Left ventricle myocardium superior (tissue), 1 donor: ENCODE data around the gene NUDT1. TPM values are rescaled to one million over a fixed set of nuclear protein-coding genes. Genes with fewer than 3 reads are reported as not detected.
"Not testable (repeated sequence)": the region's sequence is repeated elsewhere in the genome, so short reads cannot be mapped to it uniquely, and the experiment has no call there.

Experiments used
- ATAC-seq: fragments of 200-7000 bp; cut with Tn5 transposase; one replicate; pipeline ENCODE4 v1.9.1; 2020; ENCODE audit warnings: mild to moderate bottlenecking, moderate library complexity
- DNase-seq: peaks from one replicate; pipeline ENCODE4 v3.0.0-alpha.2; 2020
- intact Hi-C: fragments of 100-400 bp; cut with micrococcal nuclease; formaldehyde crosslinking; loops from one replicate; pipeline ENCODE4 v1.11.0; 2022
- total RNA-seq: library from RNA; stranded (reverse); fragmentation: NEBNext Ultra II Directional; extraction: Animal tissue kit (Norgen Biotek cat#: 25700); gene quantifications from one replicate; pipeline ENCODE4 v1.2.1, GENCODE V29; 2021
- donor health status: DM: no; HTN: yes; CAD: no; lungs with severe emphysema.

Gene NUDT1
- total RNA-seq, 1 donor from 2014 or later: 13.2 TPM

DNA sequence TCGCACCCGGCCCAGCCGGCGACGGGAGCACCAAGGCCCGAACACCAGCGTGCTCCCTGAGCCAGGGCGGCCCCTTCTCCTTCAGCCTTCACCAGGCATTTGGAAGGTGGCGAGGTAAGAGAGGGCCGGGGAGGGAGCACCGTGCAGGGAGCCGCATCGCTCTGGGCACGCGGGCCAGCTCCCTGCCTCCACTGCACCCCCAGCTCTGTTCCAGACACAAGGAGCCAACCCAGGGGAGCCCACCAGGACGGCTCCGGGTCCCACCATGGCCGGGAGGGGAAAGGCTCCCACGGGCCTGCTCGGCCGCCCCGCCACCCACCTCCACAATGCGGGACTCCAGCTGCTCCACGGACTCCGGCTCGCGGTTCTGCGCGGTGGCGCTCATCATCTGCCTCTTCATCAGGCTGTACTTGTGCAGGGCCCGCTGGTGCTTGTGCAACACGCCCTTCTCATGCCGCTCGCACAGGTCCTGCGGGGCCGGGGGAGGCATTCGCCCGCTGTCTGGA is 15.1 kb downstream of the NUDT1 start:
- ATAC-seq: no peak
- DNase-seq: no peak
- intact Hi-C loops: no loop called here

DNA sequence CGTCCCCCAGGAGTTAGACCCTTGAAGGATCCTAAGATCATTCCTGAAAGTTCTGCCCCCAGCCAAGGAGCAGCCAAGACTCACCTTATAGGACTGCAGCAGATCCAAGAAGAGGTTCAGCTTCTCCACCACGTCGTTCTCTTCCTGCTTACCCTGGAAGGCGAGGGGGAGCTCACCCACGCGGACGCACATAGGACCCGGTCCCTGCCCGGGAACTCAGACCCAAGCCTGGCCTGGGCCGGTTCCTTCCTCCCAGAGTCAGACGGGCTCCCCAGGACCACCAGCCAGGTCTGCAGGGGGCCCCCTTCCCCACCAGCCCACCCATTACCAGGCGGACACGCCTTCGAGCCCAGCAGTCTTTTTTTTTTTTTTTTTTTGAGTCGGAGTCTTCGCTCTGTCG is 15.6 kb downstream of the NUDT1 start:
- intact Hi-C loops: no loop called here
- ATAC-seq (no peak), DNase-seq (no peak)

DNA sequence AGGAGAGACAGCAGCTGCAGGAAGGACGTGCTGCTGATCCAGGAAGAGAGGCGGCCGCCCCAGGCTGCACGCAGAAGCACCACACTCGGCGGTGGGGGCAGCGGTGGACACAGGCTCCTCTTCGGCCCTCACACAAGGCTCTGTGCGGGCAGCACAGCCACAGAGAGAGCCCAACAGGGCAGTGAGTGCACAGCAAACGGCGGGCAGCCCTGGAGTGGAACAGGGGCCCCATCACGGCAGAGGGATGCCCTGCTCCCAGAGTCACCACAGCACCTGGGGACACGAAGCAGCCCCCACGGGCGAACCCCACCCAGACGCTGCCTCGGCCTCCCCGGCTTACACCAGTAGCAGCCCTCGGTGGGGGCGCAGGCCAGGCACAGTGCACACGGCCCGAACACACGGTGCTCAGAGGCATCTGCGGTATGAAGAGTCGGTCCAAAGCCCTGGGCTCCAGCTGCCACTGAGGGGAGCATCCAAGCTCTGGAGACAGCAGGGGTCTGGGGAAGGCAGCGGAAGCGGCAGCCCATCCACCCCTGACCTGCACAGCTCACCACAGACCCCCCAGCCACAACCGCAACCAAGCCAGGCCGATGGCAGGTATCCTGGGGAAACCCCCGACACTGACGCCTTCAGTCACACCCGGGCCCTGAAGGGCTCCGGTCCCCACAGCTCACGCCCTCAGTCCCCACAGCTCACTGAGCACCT is 16.8 kb downstream of the NUDT1 start:
- ATAC-seq: no peak
- intact Hi-C loops: no loop called here

DNA sequence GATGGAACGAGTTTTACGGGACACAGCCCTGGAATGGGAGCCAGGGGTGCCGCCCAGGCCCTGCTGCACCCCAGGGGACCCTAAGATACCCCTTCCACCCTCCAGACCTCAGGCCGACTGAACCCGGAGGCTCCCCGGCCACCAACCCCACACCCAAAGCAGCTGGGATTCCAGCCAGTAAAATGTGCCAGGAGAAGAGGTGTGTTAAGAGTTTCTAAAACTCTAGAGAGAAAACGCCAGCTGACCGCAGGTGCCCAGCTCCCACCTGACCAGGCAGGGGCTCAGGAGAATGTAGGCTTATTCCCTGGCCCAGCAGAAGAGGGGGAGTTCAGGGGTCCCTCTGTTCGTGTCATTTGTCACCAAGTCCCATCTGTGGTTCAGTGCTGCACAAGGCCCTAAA is 17.5 kb downstream of the NUDT1 start:
- no peak for DNase-seq
- ATAC-seq: no peak
- intact Hi-C loops: no loop called here

More for the DNA sequence above, 16.8 kb downstream of the NUDT1 start:
- DNase-seq: no peak

DNA sequence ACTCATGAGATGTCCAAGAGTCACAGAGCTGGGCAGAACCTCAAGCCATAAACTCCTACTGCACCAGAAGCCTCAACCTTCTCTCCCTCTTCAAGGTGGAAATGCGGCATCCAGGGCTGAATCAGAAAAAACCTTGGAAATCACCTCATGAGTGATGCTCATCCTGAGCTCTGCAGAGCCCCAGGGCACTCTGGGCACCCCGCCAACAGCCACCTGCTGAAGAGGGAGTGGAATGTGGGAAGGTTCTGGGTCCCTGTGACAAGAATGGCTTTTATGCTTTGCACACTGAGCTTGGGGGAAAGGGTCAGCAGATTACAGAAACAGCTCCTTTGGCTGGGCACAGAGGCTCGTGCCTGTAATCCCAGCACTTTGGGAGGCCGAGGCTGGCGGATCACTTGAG is 18.8 kb downstream of the NUDT1 start:
- intact Hi-C loops: no loop called here
- ATAC-seq (no peak), DNase-seq (no peak)

DNA sequence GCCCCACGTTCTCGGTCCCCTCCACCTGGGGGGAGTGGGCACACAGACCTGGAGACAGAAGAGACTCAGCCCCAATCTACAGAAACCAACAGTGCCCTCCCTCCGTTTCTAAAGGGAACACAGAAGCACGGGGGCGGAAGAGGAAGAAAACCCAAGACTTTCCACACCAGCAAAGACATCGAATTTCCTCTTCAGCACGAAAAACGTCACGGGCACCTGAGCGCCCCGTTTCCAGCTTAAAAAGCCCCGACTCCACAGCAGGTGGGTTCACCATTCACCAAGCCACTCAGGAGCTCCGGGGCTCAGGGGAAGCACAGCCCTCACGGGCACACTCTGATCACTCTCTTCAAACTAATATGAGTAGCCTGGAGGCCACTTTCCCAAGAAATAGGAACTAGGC is 19.6 kb downstream of the NUDT1 start:
- intact Hi-C loops: no loop called here
- ATAC-seq (no peak), DNase-seq (no peak)

DNA sequence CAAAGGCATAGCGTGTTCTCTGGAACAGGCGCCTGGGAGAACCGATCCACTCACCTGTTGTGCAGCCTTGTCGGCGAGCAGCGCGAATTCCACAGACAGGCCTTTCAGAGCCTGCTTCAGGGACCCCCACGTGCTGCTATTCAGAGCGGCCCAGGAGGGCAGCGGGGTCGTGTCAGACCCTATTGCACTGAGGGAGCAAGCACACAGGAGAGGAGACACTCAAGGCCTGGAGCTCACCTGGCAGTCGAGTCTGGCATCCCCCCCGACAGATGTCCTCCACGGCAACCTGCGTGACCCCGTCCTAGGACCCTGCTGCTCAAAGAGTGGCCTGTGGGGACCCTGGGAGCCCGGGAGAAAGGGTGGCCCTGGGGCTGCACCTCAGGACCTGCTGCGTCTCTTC is 21.1 kb downstream of the NUDT1 start:
- no peak for DNase-seq
- intact Hi-C loops: no loop called here
- no peak for ATAC-seq

DNA sequence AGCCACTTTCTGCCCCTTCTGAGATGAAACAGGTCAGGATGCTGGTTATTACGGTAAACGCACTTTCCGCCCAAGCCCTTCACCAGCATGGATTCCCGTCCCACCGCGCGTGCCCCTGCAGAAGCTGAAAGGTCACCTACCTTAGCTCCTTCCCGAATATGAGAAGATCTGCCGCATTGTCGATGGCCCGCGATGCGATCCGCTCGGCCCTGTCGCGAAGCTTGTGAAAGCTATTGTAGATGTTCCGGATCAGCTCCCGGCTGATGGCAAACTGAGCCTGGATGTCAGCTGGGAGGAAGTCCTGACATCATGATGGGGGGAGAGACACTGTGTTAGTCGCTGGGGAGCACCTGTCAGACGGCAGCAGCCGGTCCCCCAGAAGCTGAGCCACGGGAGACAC is 22.1 kb downstream of the NUDT1 start:
- ATAC-seq: no peak
- no peak for DNase-seq
- intact Hi-C loops: no loop called here

DNA sequence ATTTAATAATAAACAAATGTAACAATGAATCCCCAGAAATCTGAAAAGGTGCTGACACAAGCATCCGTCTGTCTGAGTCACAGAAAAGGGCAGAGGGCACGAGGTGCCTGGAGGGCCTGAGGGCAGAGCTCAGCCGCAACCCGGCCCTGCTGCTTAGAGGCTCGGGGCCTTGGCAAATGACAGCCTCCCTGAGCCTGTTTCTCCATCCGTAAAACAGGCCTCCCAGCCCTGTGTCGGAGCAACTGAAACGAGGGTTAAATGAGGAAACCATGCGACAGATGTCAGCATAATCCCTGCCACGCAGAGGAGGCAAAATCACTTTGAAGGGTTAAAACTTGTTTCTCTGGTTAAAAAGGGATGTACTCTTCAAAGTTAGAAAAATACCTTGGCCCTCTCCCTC is 24.9 kb downstream of the NUDT1 start:
- no peak for ATAC-seq
- intact Hi-C loops: no loop called here
- DNase-seq: no peak

DNA sequence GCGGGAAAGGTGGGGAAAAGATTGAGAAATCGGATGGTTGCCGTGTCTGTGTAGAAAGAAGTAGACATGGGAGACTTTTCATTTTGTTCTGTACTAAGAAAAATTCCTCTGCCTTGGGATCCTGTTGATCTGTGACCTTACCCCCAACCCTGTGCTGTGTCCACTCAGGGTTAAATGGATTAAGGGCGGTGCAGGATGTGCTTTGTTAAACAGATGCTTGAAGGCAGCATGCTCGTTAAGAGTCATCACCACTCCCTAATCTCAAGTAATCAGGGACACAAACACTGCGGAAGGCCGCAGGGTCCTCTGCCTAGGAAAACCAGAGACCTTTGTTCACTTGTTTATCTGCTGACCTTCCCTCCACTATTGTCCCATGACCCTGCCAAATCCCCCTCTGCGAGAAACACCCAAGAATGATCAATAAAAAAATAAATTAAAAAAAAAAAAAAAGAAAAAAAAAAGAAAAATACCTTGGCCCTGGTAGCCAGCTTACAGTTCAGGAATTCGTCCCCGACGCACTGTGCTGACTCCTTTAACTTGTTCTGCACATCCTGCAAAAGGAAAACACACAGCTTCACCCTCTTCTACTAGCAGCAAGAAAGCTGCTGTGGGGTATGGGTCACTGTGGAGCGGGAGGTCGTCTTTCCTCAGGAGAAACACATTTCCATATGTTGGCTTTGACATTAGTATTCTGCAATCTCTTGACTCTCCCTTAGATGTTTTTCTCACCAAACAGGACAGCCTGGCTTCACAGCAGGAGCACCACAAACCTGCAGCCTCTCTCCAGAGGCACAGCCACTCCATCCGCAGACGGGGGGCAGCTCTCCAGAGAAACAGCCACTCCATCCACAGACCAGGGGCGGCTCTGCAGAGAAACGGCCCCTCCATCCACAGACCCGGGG is 27.3 kb downstream of the NUDT1 start:
- ATAC-seq, DNase-seq, intact Hi-C loops: not testable (repeated sequence)

DNA sequence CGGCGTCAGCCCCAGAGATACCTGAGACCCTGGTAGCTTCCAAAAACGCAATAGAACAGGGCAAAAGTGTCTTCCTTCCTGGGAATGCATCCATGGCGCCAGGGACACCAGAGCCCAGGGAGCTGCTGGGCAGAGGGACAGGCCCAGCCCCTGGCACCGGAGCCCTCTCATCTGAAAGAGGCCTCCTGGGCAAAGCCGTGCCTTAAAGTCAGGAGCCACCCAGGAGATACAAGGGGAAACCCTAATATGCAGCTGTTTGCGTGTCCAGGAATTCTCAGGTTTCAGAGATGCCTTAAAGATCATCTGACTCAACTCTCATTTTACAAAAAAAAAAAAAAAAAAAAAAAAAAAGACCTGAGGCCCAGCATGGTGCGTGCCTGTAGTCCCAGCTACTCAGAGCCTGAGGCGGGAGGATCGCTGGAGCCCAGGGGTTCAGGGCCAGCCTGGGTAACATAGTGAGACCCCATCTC is 28.0 kb downstream of the NUDT1 start:
- intact Hi-C loops: no loop called here
- ATAC-seq: no peak
- DNase-seq: no peak

DNA sequence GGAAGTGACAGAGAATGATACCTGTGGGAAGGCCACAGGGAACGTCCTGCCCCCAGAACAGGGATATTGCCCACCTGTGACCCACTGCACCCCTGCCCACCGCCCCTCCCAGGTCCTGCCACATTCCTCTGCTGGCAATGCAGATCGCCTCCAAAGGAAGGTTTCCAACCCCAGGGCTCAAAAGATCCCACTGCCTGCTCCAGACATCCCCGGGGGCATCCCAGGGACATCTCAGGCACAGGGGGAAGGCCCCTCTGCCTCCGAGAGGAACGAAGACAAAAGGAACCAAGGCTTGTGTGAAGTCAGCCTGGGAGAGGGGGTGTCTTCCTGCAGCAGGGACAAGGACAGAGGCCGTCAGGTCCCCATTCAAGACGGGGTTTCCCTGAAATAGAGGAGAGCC is 28.5 kb downstream of the NUDT1 start:
- no peak for ATAC-seq
- no peak for DNase-seq
- intact Hi-C loops: no loop called here

DNA sequence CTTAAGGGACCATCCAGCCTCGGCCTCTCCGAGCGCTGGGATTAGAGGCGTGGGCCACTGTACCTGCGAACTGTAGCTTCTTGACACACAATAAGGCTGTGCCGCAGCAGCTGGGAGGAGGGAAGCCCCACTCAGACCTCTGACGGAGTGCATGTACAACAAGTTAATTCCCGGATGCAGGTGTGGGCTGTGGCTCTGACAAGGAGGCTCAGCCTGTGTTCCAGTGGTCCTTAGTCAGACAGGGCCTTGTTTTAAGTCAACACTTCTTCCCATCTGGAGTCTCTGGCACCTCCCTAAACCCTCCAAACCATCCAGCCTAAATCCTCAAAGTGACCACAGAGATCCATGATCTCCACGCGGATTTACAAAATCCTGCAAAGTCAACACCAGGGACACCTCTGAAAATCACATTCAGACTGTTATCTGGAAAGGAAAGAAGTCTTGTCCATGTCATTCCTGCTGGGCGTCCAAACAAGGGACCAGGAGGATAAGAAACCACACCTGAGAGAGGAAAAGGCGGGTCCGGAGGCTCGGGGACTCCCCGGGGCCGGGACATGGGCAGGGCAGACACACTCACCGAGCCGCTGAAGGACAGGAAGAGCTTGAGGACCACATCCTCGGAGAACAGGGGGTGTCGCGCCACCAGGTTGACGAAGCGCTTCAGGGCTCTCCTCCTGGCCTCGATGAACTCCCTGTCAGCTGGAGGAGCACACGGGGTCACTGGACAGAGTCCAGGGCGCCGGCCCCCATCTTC is 29.4 kb downstream of the NUDT1 start:
- no peak for DNase-seq
- no peak for ATAC-seq
- intact Hi-C loops: no loop called here

DNA sequence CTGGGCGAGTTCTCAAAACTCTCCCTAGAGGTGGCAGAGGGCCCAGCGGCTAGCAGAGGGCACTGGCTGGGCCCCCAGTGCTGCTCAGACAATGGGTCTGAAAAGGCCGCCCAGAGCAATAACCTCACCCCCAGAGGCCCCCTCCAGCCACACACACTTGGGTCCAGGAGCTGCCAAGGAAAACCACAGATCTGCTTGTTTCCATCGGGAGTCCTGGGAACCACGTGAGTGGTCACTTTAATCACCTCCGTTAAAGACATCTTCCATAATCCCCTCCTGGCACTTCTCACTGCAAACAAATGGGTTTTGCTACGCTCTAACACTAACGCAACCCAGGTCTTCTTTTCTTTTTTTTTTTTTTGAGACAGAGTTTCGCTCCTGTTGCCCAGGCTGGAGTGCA is 30.0 kb downstream of the NUDT1 start:
- intact Hi-C loops: no loop called here
- no peak for DNase-seq
- no peak for ATAC-seq

DNA sequence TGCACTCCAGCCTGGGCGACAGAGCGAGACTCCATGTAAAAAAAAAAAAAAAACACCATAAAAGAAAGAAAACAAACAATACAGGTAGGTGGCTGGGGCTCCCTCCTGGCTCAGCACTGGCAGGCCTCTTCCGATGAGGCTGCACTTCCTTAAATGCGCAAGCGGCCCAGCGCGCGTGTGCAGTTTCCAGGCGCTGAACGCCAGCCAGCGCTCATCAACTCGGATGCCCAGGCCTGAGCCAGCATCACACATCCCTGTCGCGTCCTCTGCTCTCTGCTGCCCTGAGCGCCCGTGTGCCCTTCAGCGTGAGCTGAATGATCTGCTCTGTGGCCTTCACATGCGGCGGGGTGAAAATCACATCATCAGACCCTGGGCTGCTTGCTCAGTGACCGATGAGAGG is 31.8 kb downstream of the NUDT1 start:
- no peak for DNase-seq
- no peak for ATAC-seq
- intact Hi-C loops: no loop called here

DNA sequence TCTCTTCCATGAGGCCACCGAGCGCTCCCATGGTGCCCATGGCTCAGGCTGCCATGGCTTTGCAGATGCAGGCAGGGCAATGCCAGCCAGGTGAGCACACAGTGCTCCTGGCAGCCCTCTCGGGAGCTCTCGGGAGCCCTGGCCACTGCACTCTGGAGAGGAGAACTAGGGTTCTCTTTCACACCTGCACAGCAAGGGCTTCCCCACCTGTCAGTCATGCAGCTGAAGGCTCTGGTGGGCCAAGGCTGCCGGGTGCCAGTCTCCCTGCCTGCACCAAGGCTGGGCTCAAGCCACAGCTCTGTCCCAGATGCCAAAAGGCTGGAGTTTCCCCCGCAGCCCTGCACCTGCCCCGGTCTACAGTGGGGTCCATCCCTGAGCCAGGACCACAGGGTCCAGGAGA is 32.6 kb downstream of the NUDT1 start:
- intact Hi-C loops: no loop called here
- no peak for DNase-seq
- ATAC-seq: no peak

DNA sequence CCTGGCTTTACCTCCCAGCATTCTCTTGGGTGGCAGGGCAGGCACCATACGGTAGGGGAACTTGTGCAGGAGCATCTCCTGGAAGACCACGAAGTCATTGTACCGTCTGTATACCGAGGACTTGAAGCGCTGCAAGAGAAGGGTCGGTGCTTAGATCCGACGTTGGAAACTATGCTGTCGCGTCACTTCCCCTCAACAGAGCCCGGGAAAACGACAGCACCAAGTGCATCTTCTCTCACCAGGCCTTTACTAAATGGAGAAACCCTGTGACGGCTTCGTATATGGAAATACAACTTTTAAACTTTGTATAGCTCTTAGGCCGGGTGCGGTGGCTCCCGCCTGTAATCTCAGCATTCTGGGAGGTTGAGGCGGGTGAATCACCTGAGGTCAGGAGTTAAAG is 33.1 kb downstream of the NUDT1 start:
- DNase-seq (no peak), ATAC-seq (no peak)
- intact Hi-C loops: no loop called here

DNA sequence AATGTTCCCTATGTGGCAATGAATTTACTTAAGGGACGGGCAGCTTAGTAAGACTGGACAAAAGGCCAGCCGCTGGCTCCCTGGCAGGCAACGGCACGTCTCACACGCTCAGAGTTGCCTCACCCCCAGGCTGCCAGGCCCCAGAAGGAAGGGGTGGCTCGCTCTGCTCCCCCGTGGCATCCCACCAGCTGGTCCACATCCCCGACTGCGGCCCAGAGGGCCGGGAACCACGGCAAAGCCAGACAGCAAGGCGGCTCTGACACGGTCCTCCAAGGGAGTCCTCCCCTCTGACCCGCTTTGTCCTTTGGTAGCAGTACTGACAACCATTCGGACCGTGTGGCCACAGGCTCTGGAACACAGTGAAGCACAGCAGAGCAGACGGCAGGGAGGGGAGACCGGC is 34.1 kb downstream of the NUDT1 start:
- DNase-seq: no peak
- intact Hi-C loops: no loop called here
- no peak for ATAC-seq

DNA sequence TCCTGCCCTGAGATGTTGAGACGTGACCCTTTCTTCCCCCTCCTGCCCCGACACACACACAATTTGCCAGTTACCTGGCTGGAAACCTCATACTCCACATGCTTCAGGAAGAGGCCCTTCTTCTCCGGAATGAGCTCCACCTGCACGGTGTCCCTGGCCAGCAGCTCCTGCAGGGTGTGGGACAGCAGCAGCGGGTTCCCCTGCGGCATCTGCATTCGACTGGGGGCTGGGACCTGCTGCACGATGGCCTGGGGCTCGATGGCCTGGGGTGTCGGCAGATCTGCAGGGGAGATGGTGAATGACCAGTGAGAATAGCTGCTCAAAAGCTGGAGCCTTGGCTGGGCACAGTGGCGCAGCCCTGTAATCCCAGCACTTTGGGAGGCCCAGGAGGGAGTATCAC is 36.0 kb downstream of the NUDT1 start:
- DNase-seq: no peak
- no peak for ATAC-seq
- intact Hi-C loops: no loop called here

DNA sequence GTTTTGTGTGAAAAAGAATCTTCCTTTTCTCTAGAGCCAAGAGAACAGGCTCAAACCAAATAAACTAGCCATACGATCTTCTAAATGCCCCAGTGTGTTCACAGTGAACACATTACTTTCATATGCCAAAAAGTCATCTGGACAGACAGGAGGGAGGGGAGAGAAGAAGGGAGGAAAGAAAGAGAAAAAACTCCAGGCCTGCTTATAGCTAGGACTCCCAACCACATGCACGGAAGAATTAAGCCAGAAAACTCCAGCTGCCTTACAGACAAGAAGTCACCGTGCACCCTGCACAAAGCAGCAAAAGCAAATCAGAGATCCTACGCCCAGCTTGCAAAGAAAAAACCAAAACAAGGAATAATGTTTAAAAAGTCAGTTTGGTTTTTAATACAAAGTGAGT is 37.9 kb downstream of the NUDT1 start:
- intact Hi-C loops: no loop called here
- ATAC-seq (no peak), DNase-seq (no peak)
